Ureter (tissue), 1 donor: ENCODE measurements around the gene LANCL2. TPM values are rescaled to one million over a fixed set of nuclear protein-coding genes. Genes with fewer than 3 reads are reported as not detected.
A peak's percentile ranks its signal among the peaks of the same experiment; 100 is the strongest.

ENCODE experiments used
- DNase-seq: peaks from one replicate; pipeline ENCODE4 v3.0.0-alpha.2; 2020; ENCODE audit warnings: low spot score
- total RNA-seq: library from RNA; stranded (reverse); gene quantifications from one replicate; pipeline ENCODE4 v1.2.4, GENCODE V29; 2023
- donor health status: DM: yes; HTN: yes; CAD: no.

LANCL2 gene
- total RNA-seq, 1 donor from 2014 or later, result 16.8 TPM

GRCh38 chr7:55361560-55361959 lies 3.6 kb upstream of the LANCL2 start:
- DNase-seq, result no peak

- DNase-seq, result no peak
Measured at GRCh38 chr7:55362927-55363326, 2.2 kb upstream of the LANCL2 start.

- DNase-seq, result no peak
Measured at GRCh38 chr7:55363386-55364170, 1.6 kb upstream of the LANCL2 start.

- DNase-seq, result peak; percentile 95
Measured at GRCh38 chr7:55365675-55366460, 731 bp downstream of the LANCL2 start.

- DNase-seq, result no peak
Measured at GRCh38 chr7:55366461-55367070, 1.4 kb downstream of the LANCL2 start.

- DNase-seq, result no peak
Measured at GRCh38 chr7:55367283-55367840, 2.2 kb downstream of the LANCL2 start.

- DNase-seq, result no peak
Measured at GRCh38 chr7:55369427-55370400, 4.6 kb downstream of the LANCL2 start.

- DNase-seq, result no peak
Measured at GRCh38 chr7:55374213-55374612, 9.1 kb downstream of the LANCL2 start.

- no peak for DNase-seq
Measured at GRCh38 chr7:55375237-55375636, 10.1 kb downstream of the LANCL2 start.

- no peak for DNase-seq
Measured at GRCh38 chr7:55377162-55377817, 12.2 kb downstream of the LANCL2 start.

GRCh38 chr7:55379285-55379684 lies 14.1 kb downstream of the LANCL2 start:
- no peak for DNase-seq

GRCh38 chr7:55381189-55381588 lies 16.1 kb downstream of the LANCL2 start:
- no peak for DNase-seq

- no peak for DNase-seq
Measured at GRCh38 chr7:55381696-55382095, 16.6 kb downstream of the LANCL2 start.

- DNase-seq, result no peak
Measured at GRCh38 chr7:55382251-55382650, 17.1 kb downstream of the LANCL2 start.

GRCh38 chr7:55386541-55386940 lies 21.4 kb downstream of the LANCL2 start:
- DNase-seq, result no peak

GRCh38 chr7:55387062-55387965 lies 22.2 kb downstream of the LANCL2 start:
- no peak for DNase-seq

- no peak for DNase-seq
Measured at GRCh38 chr7:55396233-55396785, 31.2 kb downstream of the LANCL2 start.

- DNase-seq, result no peak
Measured at GRCh38 chr7:55397617-55398016, 32.5 kb downstream of the LANCL2 start.

- DNase-seq, result no peak
Measured at GRCh38 chr7:55400191-55400590, 35.1 kb downstream of the LANCL2 start.
